OCI-LY1 (cell line): ENCODE data around the gene ACKR2.

Experiments
- H2AFZ ChIP-seq: fragments of 200-600 bp; sonication (generic), shearing (Covaris generic); 2 replicates; pipeline ENCODE4 v1.6.0; 2014; ENCODE audit warnings: antibody characterized with exemption, mild to moderate bottlenecking, low read length
- H3F3A ChIP-seq: fragments of 200-600 bp; sonication (generic), shearing (Covaris generic); 2 replicates; pipeline ENCODE4 v1.6.0; 2014; ENCODE audit warnings: mild to moderate bottlenecking, antibody characterized with exemption, low read length, moderate library complexity; ENCODE audit not compliant: insufficient read depth
- H3K27ac ChIP-seq: fragments of 200-600 bp; sonication (generic); 2 replicates; pipeline ENCODE4 v1.5.1; 2014; ENCODE audit warnings: low read length, mixed run types, mild to moderate bottlenecking, low read depth; ENCODE audit not compliant: poor library complexity, severe bottlenecking
- H3K27me3 ChIP-seq: fragments of 200-600 bp; sonication (generic); 2 replicates; pipeline ENCODE4 v1.6.0; 2014; ENCODE audit warnings: antibody characterized with exemption, mild to moderate bottlenecking, low read length, moderate library complexity; ENCODE audit not compliant: insufficient read depth
- H3K36me3 ChIP-seq: fragments of 200-600 bp; sonication (generic); 2 replicates; pipeline ENCODE4 v1.6.1; 2014; ENCODE audit warnings: mild to moderate bottlenecking, antibody characterized with exemption, low read length, moderate library complexity, mixed read lengths; ENCODE audit not compliant: insufficient read depth
- H3K4me1 ChIP-seq: fragments of 200-600 bp; sonication (generic); 2 replicates; pipeline ENCODE4 v1.5.1; 2014; ENCODE audit warnings: mild to moderate bottlenecking, low read length, moderate library complexity; ENCODE audit not compliant: insufficient read depth, severe bottlenecking
- H3K4me2 ChIP-seq: fragments of 200-600 bp; sonication (generic), shearing (Covaris generic); 2 replicates; pipeline ENCODE4 v1.6.1; 2014; ENCODE audit warnings: low read length
- H3K4me3 ChIP-seq: fragments of 200-600 bp; sonication (generic); 2 replicates; pipeline ENCODE4 v1.5.1; 2014; ENCODE audit warnings: low read length, low read depth, mild to moderate bottlenecking, mixed read lengths; ENCODE audit not compliant: poor library complexity, severe bottlenecking
- H3K79me2 ChIP-seq: fragments of 200-600 bp; shearing (Covaris generic); 2 replicates; pipeline ENCODE4 v1.6.1; 2016; ENCODE audit warnings: mixed run types, low read length, mixed read lengths; ENCODE audit not compliant: insufficient read depth
- H3K9ac ChIP-seq: fragments of 200-600 bp; sonication (generic), shearing (Covaris generic); 2 replicates; pipeline ENCODE4 v1.6.1; 2014; ENCODE audit warnings: mild to moderate bottlenecking, low read length, mixed read lengths
- H3K9me2 ChIP-seq: fragments of 200-600 bp; sonication (generic), shearing (Covaris generic); 2 replicates; pipeline ENCODE4 v1.6.1; 2014; ENCODE audit warnings: low read depth, mild to moderate bottlenecking, low read length, mixed read lengths
- H3K9me3 ChIP-seq: fragments of 200-600 bp; shearing (Covaris generic); 2 replicates; pipeline ENCODE4 v1.6.1; 2014; ENCODE audit warnings: low read length, mixed read lengths
- H4K20me1 ChIP-seq: fragments of 200-600 bp; sonication (generic), shearing (Covaris generic); 2 replicates; pipeline ENCODE4 v1.6.0; 2016; ENCODE audit warnings: mild to moderate bottlenecking, low read length; ENCODE audit not compliant: insufficient read depth
- CTCF ChIP-seq: fragments of 200-600 bp; sonication (generic), shearing (Covaris generic); IDR thresholded peaks from 2 replicates; pipeline ENCODE4 v1.5.1; 2017; ENCODE audit warnings: mild to moderate bottlenecking, antibody characterized with exemption, low read length, moderate library complexity, mixed read lengths
- EZH2 ChIP-seq: fragments of 200-600 bp; sonication (generic), shearing (Covaris generic); IDR thresholded peaks from 2 replicates; pipeline ENCODE4 v1.8.0; 2017; ENCODE audit warnings: borderline replicate concordance, mixed run types, mild to moderate bottlenecking, antibody characterized with exemption, low read length, moderate library complexity, mixed read lengths

ACKR2 gene

GRCh38 chr3:42892169-42892568 lies 82.9 kb downstream of the ACKR2 start:
- H3K4me2 ChIP-seq = no peak overlapping the region
- no peak overlapping the region for H3K9ac ChIP-seq
- H3F3A ChIP-seq = no peaks in the 10 kb centered on the region
- H3K36me3 ChIP-seq = no peaks in the 10 kb centered on the region
- no peaks in the 10 kb centered on the region for H3K27me3 ChIP-seq
- no peaks in the 10 kb centered on the region for H4K20me1 ChIP-seq
- no peak for TF ChIP-seq EZH2
- TF ChIP-seq CTCF = no peak
- no peaks in the 10 kb centered on the region for H3K79me2 ChIP-seq
- no peaks in the 10 kb centered on the region for H3K9me3 ChIP-seq
- H3K9me2 ChIP-seq = no peaks in the 10 kb centered on the region
- H2AFZ ChIP-seq = no peak overlapping the region
- no peak overlapping the region for H3K4me3 ChIP-seq
- H3K27ac ChIP-seq = no peak overlapping the region
- no peaks in the 10 kb centered on the region for H3K4me1 ChIP-seq

GRCh38 chr3:42892807-42893206 lies 83.6 kb downstream of the ACKR2 start:
- Histone ChIP-seq H3K9me3 (no peaks in the 10 kb centered on the region), H3K9me2 (no peaks in the 10 kb centered on the region), H3K79me2 (no peaks in the 10 kb centered on the region), H3K4me1 (no peaks in the 10 kb centered on the region), H3K4me2 (no peak overlapping the region), H3K9ac (no peak overlapping the region), H4K20me1 (no peaks in the 10 kb centered on the region), H3K36me3 (no peaks in the 10 kb centered on the region), H3K27ac (no peak overlapping the region), H3F3A (no peaks in the 10 kb centered on the region), H2AFZ (no peak overlapping the region), H3K27me3 (no peaks in the 10 kb centered on the region), H3K4me3 (no peak overlapping the region)
- TF ChIP-seq CTCF (no peak), EZH2 (no peak)

GRCh38 chr3:42894698-42895579 lies 85.7 kb downstream of the ACKR2 start:
- no peaks in the 10 kb centered on the region for H3F3A ChIP-seq
- H3K27me3 ChIP-seq = no peaks in the 10 kb centered on the region
- H3K36me3 ChIP-seq = no peaks in the 10 kb centered on the region
- H3K4me1 ChIP-seq = no peaks in the 10 kb centered on the region
- H4K20me1 ChIP-seq = no peaks in the 10 kb centered on the region
- H3K4me3 ChIP-seq = no peak overlapping the region
- H3K9me2 ChIP-seq = no peaks in the 10 kb centered on the region
- H2AFZ ChIP-seq = no peak overlapping the region
- no peaks in the 10 kb centered on the region for H3K9me3 ChIP-seq
- H3K4me2 ChIP-seq = no peak overlapping the region
- no peak for TF ChIP-seq EZH2
- no peak for TF ChIP-seq CTCF
- no peak overlapping the region for H3K9ac ChIP-seq
- no peaks in the 10 kb centered on the region for H3K79me2 ChIP-seq
- H3K27ac ChIP-seq = no peak overlapping the region
